Uterus (tissue), 2 donors: ENCODE results near the gene LMOD2.

Experiments
- CTCF ChIP-seq, 4 experiments: fragments of 200-600 bp in 2 of 4; fragments of 450-650 bp in 2 of 4; sonication (generic) in 2 of 4; IDR thresholded peaks; one replicate each; pipeline ENCODE4 v1.5.1; 2016 to 2019; ENCODE audit warnings: antibody characterized with exemption in 4 of 4, mild to moderate bottlenecking in 2 of 4, moderate library complexity in 1 of 4
- POLR2A ChIP-seq, 2 donors: fragments of 450-650 bp; IDR thresholded peaks; one replicate each; pipeline ENCODE4 v1.6.1; 2016; ENCODE audit warnings: antibody characterized with exemption in 2 of 2, mild to moderate bottlenecking in 1 of 2, moderate library complexity in 1 of 2

DNA sequence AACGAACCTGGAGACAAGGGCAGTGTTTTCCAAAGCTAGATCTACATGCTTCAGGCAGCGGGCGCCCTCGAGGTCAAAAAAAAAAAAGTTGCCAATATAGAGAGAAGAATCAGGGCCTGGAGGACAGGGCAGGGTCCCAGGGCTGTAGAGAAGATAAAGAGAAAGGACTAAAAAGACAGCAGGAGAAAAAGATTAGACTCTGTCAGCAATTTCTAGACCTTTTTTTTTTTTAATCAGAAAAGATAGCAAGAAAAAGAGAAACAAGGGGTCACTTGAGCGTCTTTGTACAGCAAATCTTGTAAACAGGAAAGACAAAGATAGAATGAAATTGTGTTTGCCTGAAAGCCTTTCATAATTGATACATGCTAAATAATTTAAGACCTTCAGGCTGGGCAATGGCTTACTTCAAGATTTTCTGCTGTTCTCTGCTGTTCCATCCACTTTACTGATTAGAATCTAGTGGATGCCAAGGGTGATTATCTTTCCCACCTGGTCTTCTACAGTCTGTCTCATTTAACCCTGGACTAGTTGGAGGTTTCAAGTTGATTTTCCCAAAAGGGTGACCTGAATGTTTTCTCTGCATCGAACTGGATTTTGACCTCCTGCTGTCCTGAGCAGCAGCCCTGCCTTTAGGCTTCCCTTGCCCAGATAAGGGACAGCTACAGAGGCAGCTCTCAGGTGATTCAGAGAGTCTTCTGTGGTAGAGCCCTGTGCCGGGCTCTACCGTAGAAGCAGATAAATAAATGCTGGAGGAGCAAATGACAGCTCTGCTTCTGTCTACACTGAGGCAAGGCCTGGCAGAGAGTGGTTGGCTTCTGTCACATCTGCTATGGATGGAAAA lies 5.1 kb downstream of the LMOD2 start:
- TF ChIP-seq CTCF (IDR thresholded peaks at IDR 0.05) (no peak), POLR2A (IDR thresholded peaks at IDR 0.05) (no peak)
